HG03097 (cell line): ENCODE results near the gene TACC2.

Source experiments
- ATAC-seq: cut with Tn5 transposase; IDR thresholded peaks from one replicate; pipeline ENCODE4 v1.9.1; 2021; ENCODE audit not compliant: unreplicated experiment, low FRiP score

TACC2 gene

DNA sequence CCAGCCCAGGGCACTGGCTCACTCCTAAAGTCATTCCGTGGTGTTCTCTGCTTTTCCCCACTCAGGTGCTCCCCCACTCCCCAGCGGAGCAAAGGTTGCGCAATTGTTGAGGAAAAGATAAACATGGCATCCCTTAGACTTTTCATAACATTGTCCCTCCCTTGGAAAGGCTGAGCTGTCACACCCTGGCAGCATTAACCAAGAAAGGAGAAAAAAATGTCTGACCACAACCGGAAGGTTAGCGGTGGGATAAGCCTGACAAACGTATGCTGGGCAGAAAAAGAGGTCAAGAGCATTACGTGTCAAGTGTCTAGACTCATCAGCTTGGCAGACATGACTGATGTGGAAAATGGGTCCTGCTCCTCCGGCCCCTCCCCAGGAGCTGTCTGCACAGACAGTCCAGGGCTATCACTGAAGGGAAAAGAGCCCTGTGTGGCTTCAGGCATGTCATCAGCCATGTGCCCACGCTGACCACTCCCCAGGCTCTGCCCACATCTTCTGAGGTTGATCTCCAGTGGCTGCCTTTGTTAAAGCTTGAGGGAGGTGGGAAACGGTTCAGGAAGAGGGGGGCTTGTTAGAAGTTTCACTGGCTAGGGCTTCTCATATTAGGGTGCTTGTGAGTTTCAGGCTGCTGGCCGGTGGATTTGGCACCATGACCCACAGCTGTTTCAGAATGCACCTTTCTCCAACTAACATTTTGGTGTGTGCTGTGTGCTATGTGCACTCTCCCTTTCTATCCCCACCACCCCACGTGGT is 312.3 kb downstream of the TACC2 start:
- no peak for ATAC-seq

DNA sequence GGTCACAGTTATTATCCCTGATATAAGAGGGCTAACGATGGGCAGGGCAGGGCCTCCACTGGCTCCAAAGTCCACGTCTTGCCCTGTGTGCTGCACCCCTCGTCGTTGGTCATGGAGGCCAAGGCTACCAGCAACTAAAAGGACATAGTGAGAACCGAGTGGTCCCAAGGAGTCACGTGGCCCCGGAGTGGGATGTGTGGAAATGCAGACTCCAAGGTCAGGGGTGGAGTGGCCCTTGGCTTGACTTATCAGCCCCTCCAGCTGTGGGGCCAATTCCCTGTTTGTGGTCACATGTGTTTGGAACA is 312.8 kb downstream of the TACC2 start:
- ATAC-seq: no peak

DNA sequence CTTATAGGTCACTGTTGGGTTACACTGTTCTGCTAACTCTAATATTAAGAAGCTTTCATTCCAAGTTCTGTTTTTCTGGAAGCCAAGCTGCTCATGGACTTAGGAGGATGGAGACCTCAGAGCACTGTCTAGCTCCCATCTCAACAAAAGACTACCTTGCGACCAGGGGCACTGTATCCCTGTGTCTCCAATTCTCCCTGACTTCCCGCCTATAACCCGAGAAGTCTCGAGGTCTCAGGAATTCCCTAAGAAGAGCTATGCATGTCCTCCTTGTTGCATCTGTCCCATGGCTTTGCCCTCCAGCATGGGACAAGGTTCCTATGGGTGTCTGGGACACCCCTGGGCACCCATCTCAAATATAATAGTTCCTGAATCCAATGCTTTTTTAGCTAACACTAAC is 313.4 kb downstream of the TACC2 start:
- ATAC-seq: no peak

DNA sequence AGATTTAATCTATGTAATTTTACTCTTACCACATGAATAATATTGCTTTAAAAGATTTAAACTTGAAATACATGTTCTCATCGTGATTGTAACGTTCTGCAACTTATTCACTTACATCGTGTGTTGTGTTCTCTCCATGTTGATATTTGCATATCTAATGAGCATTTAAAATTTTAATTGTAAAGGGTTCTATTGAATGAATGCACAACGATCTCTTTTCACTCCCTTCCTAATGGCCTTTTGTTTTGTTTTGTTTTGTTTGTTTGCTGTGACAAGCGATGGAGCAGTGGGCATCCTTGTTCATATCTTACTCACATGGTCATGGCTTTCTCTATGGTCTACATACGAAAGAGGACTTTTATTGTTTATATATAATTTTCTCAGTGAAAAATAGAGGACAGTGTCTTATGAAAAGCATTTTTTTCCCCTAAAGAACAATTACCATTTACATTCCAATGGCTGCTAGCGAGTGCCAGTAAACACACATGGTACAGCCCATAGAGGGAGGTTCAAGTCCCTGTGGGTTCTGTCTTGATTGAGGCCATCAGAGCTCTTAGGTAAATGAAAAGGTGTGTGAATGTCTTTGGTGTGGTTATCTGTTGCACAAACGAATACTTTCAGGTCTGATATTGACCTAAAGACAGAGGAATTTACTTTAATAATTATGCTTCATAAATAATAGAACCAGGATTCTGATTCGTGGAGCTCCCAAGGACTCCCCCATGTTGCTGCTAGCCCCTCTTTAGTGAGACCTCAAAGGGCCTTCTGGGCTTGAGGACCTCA is 314.5 kb downstream of the TACC2 start:
- no peak for ATAC-seq
